GM12878 (cell line): ENCODE results near the gene SLC39A13.

Experiments
- HDAC2 ChIP-seq: fragments of 200-600 bp; sonication (generic); IDR thresholded peaks from 2 replicates; pipeline ENCODE4 v1.6.1; 2017
- POLR2AphosphoS5 ChIP-seq: IDR thresholded peaks from 2 replicates; pipeline ENCODE4 v1.6.1; 2011; ENCODE audit warnings: mild to moderate bottlenecking, low read length, inconsistent platforms
- SREBF2 ChIP-seq: IDR thresholded peaks from 2 replicates; pipeline ENCODE4 v1.6.1; 2012; ENCODE audit warnings: mild to moderate bottlenecking, low read length
- SUZ12 ChIP-seq: fragments of 200-600 bp; sonication (generic); IDR thresholded peaks from one replicate; pipeline ENCODE4 v1.6.1; 2018; ENCODE audit warnings: antibody characterized with exemption, mild to moderate bottlenecking; ENCODE audit not compliant: unreplicated experiment
- TAF1 ChIP-seq: IDR thresholded peaks from 2 replicates; pipeline ENCODE4 v1.6.1; 2011; ENCODE audit warnings: mild to moderate bottlenecking, low read depth, low read length, borderline replicate concordance
- TF ChIP-seq, protein P1 (sequence below), 3 experiments: IDR thresholded peaks in 2 of 3; conservative IDR thresholded peaks in 1 of 3; 2 replicates each; pipeline ENCODE4 v1.5.1; 2011; ENCODE audit warnings: low read depth in 3 of 3, low read length in 3 of 3, mild to moderate bottlenecking in 3 of 3, control low read depth in 2 of 3, moderate library complexity in 2 of 3, inconsistent platforms in 1 of 3, mixed read lengths in 1 of 3; ENCODE audit not compliant: control insufficient read depth in 2 of 3, insufficient read depth in 1 of 3; ENCODE audit errors: extremely low read depth in 1 of 3

- TF ChIP-seq HDAC2 (no peak), POLR2AphosphoS5 (no peak), SUZ12 (no peak), SREBF2 (no peak), TAF1 (no peak)
- TF ChIP-seq, protein P1, sequence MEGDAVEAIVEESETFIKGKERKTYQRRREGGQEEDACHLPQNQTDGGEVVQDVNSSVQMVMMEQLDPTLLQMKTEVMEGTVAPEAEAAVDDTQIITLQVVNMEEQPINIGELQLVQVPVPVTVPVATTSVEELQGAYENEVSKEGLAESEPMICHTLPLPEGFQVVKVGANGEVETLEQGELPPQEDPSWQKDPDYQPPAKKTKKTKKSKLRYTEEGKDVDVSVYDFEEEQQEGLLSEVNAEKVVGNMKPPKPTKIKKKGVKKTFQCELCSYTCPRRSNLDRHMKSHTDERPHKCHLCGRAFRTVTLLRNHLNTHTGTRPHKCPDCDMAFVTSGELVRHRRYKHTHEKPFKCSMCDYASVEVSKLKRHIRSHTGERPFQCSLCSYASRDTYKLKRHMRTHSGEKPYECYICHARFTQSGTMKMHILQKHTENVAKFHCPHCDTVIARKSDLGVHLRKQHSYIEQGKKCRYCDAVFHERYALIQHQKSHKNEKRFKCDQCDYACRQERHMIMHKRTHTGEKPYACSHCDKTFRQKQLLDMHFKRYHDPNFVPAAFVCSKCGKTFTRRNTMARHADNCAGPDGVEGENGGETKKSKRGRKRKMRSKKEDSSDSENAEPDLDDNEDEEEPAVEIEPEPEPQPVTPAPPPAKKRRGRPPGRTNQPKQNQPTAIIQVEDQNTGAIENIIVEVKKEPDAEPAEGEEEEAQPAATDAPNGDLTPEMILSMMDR (IDR thresholded peaks at IDR 0.05 in 2 of 3, conservative IDR thresholded peaks at IDR 0.05 in 1 of 3; ENCODE audit: control insufficient read depth in 2 of 3, extremely low read depth in 1 of 3, insufficient read depth in 1 of 3, low read depth in 3 of 3, low read length in 3 of 3) = no peak
These were observed 429 bp downstream of the SLC39A13 start for GRCh38 chr11:47408598-47409439.
